Measurements from ENCODE around the gene RIMKLB. TPM values are rescaled to one million over a fixed set of nuclear protein-coding genes. Genes with fewer than 3 reads are reported as not detected.
"Not testable (repeated sequence)": the region's sequence is repeated elsewhere in the genome, so short reads cannot be mapped to it uniquely, and the experiment has no call there.

Gene RIMKLB
- total and polyA plus RNA-seq, 2 of the 4 experiments (the other 2 are of a cell fraction), result 12.5 to 18.8 TPM

DNA sequence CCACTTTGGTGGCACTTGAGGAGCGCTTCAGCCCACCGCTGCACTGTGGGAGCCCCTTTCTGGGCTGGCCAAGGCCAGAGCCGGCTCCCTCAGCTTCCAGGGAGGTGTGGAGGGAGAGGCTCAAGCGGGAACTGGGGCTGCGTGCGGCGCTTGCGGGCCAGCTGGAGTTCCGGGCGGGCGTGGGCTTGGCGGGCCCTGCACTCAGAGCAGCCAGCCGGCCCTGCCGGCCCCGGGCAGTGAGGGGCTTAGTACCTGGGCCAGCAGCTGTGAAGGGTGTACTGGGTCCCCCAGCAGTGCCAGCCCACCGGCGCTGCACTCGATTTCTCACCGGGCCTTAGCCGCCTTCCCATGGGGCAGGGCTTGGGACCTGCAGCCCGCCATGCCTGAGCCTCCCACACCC, 96.8 kb downstream of the RIMKLB start:
- H2BK5ac ChIP-seq (ENCODE audit: low read depth, low read length, poor library complexity, severe bottlenecking); H2BK120ac ChIP-seq (ENCODE audit: low read depth, low read length); H3K9ac ChIP-seq (ENCODE audit: low read depth, low read length); H3K14ac ChIP-seq (replicated peaks; ENCODE audit: low read depth, low read length); POLR2A ChIA-PET (ENCODE audit: unreplicated experiment); H4K20me1 ChIP-seq (ENCODE audit: insufficient read depth, low read length); H2BK15ac ChIP-seq (ENCODE audit: low read depth, low read length); H4K8ac ChIP-seq (ENCODE audit: low read depth in 2 of 2, low read length in 2 of 2); CTCF ChIA-PET; H4K5ac ChIP-seq (ENCODE audit: low read depth, low read length); H2BK20ac ChIP-seq (ENCODE audit: low read depth, low read length); H3K4me3 ChIP-seq (ENCODE audit: insufficient read depth, low read depth, low read length); BruUV-seq (replicated peaks); H3K23ac ChIP-seq (ENCODE audit: low read depth, low read length); H2AK9ac ChIP-seq (replicated peaks; ENCODE audit: low read depth, low read length, poor library complexity); H3K27ac ChIP-seq (ENCODE audit: insufficient read depth, low read length); H3K4me1 ChIP-seq (ENCODE audit: control insufficient read depth, insufficient read depth, low read length); H3K56ac ChIP-seq (ENCODE audit: extremely low read depth, insufficient read depth, low read length); H2AFZ ChIP-seq (replicated peaks; ENCODE audit: low read length, poor library complexity); H3K36me3 ChIP-seq (ENCODE audit: control insufficient read depth, insufficient read depth, low read length); H3K9me3 ChIP-seq (ENCODE audit: control insufficient read depth, insufficient read depth, low read length); H3K18ac ChIP-seq (ENCODE audit: low read depth, low read length); H3K9me1 ChIP-seq (ENCODE audit: insufficient read depth, low read length); in situ Hi-C loops (cut with MboI; ENCODE audit: low sequenced_read_pairs); H3K4ac ChIP-seq (ENCODE audit: low read depth, low read length); H3K79me1 ChIP-seq (ENCODE audit: low read depth in 1 of 2, low read length in 2 of 2); H4K91ac ChIP-seq (ENCODE audit: insufficient read depth, low read depth, low read length); ATAC-seq (ENCODE audit: low read depth); H2AK5ac ChIP-seq (ENCODE audit: low read depth, low read length); DNase-seq; intact Hi-C loops (cut with micrococcal nuclease); H3K4me2 ChIP-seq (ENCODE audit: low read depth, low read length); H3K27me3 ChIP-seq (ENCODE audit: control insufficient read depth, insufficient read depth, low read length); dilution Hi-C loops (cut with HindIII; ENCODE audit: low sequenced_read_pairs, unreplicated experiment): not testable (repeated sequence)
- no CpG with 5 or more reads among the region's 21 CpGs for WGBS, 2 experiments (ENCODE audit: extremely low coverage in 2 of 2, insufficient read length in 1 of 2)
